K562 (cell line): ENCODE measurements around the gene IP6K1. TPM values are rescaled to one million over a fixed set of nuclear protein-coding genes. Genes with fewer than 3 reads are reported as not detected.

Experiments
- RBM25 ChIP-seq: fragments of 200-400 bp; formaldehyde crosslinking; IDR thresholded peaks from 2 replicates; pipeline ENCODE4 v1.6.1; 2018; ENCODE audit warnings: low read length, low read depth, moderate library complexity; ENCODE audit not compliant: severe bottlenecking
- RFX1 ChIP-seq: fragments of 450-650 bp; IDR thresholded peaks from 2 replicates; pipeline ENCODE4 v1.6.1; 2016; ENCODE audit warnings: mild to moderate bottlenecking, moderate library complexity
- ZNF184 ChIP-seq: sonication (generic); formaldehyde crosslinking; IDR thresholded peaks from 2 replicates; pipeline ENCODE4 v1.5.0; 2020; ENCODE audit warnings: missing genetic modification reagents
- microRNA-seq: library from miRNA; unstranded; fragments of <30 nt; microRNA quantifications from one replicate; pipeline ENCODE4, GENCODE V29; 2018; ENCODE audit warnings: borderline microRNAs expressed
- polyA plus RNA-seq, 8 experiments: library from polyadenylated mRNA; depleted of rRNA in 4 of 8; stranded (reverse) in 5 of 8; unstranded in 3 of 8; fragments of >200 nt; fragmentation: Nextera tagmentation in 2 of 8; fragmentation: Illumina TruSeq in 1 of 8; extraction: Ambion mirVana in 2 of 8; extraction: Trizol in 1 of 8; gene quantifications; 2 replicates each; pipeline versions ENCODE4 v1.2.1 to v1.2.3, GENCODE V29; 2011 to 2014; ENCODE audit warnings: inconsistent platforms in 1 of 8, missing spikeins in 1 of 8
- small RNA-seq: library from RNA; depleted of rRNA; stranded (forward); fragments of <200 nt; gene quantifications from one replicate; pipeline ENCODE3, GENCODE V24; 2014
- total RNA-seq, 7 experiments: library from RNA; depleted of rRNA in 6 of 7; stranded (reverse); fragments of >200 nt in 6 of 7; fragmentation: Illumina TruSeq in 2 of 7; extraction: Trizol in 2 of 7; gene quantifications; 2 replicates each; pipeline versions ENCODE4 v1.2.1 to v1.2.3, GENCODE V29; 2011 to 2021; ENCODE audit warnings: low replicate concordance in 1 of 7

The IP6K1 gene
- total and polyA plus RNA-seq, 9 of the 15 experiments (the other 6 are each of a cell fraction or from before 2014, with no cell fraction given), result 0.46 to 29.2 (median 13.1) TPM

- TF ChIP-seq ZNF184 (CRISPR knock-in tag) (no peak), RBM25 (no peak), RFX1 (no peak)
Observed at GRCh38 chr3:49674497-49674983, 111.8 kb downstream of the IP6K1 start (continued).

Small RNA genes lying within 50 kb of the gene (microRNA-seq; reads per million reads assigned to microRNA genes)
- not detected for gene MIR5193

Small RNA genes lying within 50 kb of the gene (small RNA-seq; reads per million reads assigned to genes)
- gene AMIGO3 (not detected), gene COX6CP14 (not detected)

Other genes with a start within 250 kb of the IP6K1 start
Only the 7 nearest of the 14 such genes appear.
- 0.68 and 1.4 TPM in 2 replicates for gene AMIGO3, start 66.9 kb downstream of the IP6K1 start, total RNA-seq (2014; rRNA removed)
- gene AMIGO3, start 66.9 kb downstream of the IP6K1 start, total RNA-seq (2014; rRNA removed; fragmentation: Illumina TruSeq; extraction: Trizol), result not detected in 2 replicates
- 0.26 TPM in 1 of 2 replicates, not detected in the other for gene AMIGO3, start 66.9 kb downstream of the IP6K1 start, total RNA-seq (2015; rRNA removed; fragmentation: Illumina TruSeq; extraction: Trizol)
- gene AMIGO3, start 66.9 kb downstream of the IP6K1 start, total RNA-seq (2021), result 0.18 and 0.44 TPM in 2 replicates
- 0.13 and 0.41 TPM in 2 replicates for gene AMIGO3, start 66.9 kb downstream of the IP6K1 start, polyA plus RNA-seq (2011; rRNA removed)
- 0.18 TPM in 1 of 2 replicates, not detected in the other for gene AMIGO3, start 66.9 kb downstream of the IP6K1 start, polyA plus RNA-seq (2014; fragmentation: Illumina TruSeq; extraction: Trizol)
- gene AMIGO3, start 66.9 kb downstream of the IP6K1 start, polyA plus RNA-seq (2014; fragmentation: Nextera tagmentation; extraction: Ambion mirVana), result not detected
- gene AMIGO3, start 66.9 kb downstream of the IP6K1 start, polyA plus RNA-seq (2014; rRNA removed), result 2.0 and 2.8 TPM in 2 replicates
- 11.0 and 18.0 TPM in 2 replicates for gene GMPPB, start 62.6 kb downstream of the IP6K1 start, total RNA-seq (2014; rRNA removed)
- 4.3 and 5.5 TPM in 2 replicates for gene GMPPB, start 62.6 kb downstream of the IP6K1 start, total RNA-seq (2014; rRNA removed; fragmentation: Illumina TruSeq; extraction: Trizol)
- gene GMPPB, start 62.6 kb downstream of the IP6K1 start, total RNA-seq (2015; rRNA removed; fragmentation: Illumina TruSeq; extraction: Trizol), result 8.8 and 9.2 TPM in 2 replicates
- 16.4 and 17.4 TPM in 2 replicates for gene GMPPB, start 62.6 kb downstream of the IP6K1 start, total RNA-seq (2021)
- 8.1 and 10.3 TPM in 2 replicates for gene GMPPB, start 62.6 kb downstream of the IP6K1 start, polyA plus RNA-seq (2011; rRNA removed)
- gene GMPPB, start 62.6 kb downstream of the IP6K1 start, polyA plus RNA-seq (2014; fragmentation: Illumina TruSeq; extraction: Trizol), result 5.8 and 7.4 TPM in 2 replicates
- under 1 TPM; 0.53 to 0.92 TPM for gene GMPPB, start 62.6 kb downstream of the IP6K1 start, polyA plus RNA-seq (2014; fragmentation: Nextera tagmentation; extraction: Ambion mirVana)
- 11.3 and 13.3 TPM in 2 replicates for gene GMPPB, start 62.6 kb downstream of the IP6K1 start, polyA plus RNA-seq (2014; rRNA removed)
- gene CDHR4, start 13.3 kb upstream of the IP6K1 start, total RNA-seq (2014; rRNA removed), result not detected in 2 replicates
- not detected in 2 replicates for gene CDHR4, start 13.3 kb upstream of the IP6K1 start, total RNA-seq (2014; rRNA removed; fragmentation: Illumina TruSeq; extraction: Trizol)
- gene CDHR4, start 13.3 kb upstream of the IP6K1 start, total RNA-seq (2015; rRNA removed; fragmentation: Illumina TruSeq; extraction: Trizol), result not detected in 2 replicates
- gene CDHR4, start 13.3 kb upstream of the IP6K1 start, total RNA-seq (2021), result not detected in 2 replicates
- 0.21 and 0.27 TPM in 2 replicates for gene CDHR4, start 13.3 kb upstream of the IP6K1 start, polyA plus RNA-seq (2011; rRNA removed)
- 0.11 TPM in 1 of 2 replicates, not detected in the other for gene CDHR4, start 13.3 kb upstream of the IP6K1 start, polyA plus RNA-seq (2014; fragmentation: Illumina TruSeq; extraction: Trizol)
- gene CDHR4, start 13.3 kb upstream of the IP6K1 start, polyA plus RNA-seq (2014; fragmentation: Nextera tagmentation; extraction: Ambion mirVana), result not detected
- gene CDHR4, start 13.3 kb upstream of the IP6K1 start, polyA plus RNA-seq (2014; rRNA removed), result 0.28 TPM in 1 of 2 replicates, not detected in the other
- gene INKA1, start 16.7 kb upstream of the IP6K1 start, total RNA-seq (2014; rRNA removed), result 13.6 and 13.9 TPM in 2 replicates
- gene INKA1, start 16.7 kb upstream of the IP6K1 start, total RNA-seq (2014; rRNA removed; fragmentation: Illumina TruSeq; extraction: Trizol), result 1.1 and 1.9 TPM in 2 replicates
- 6.7 and 7.6 TPM in 2 replicates for gene INKA1, start 16.7 kb upstream of the IP6K1 start, total RNA-seq (2015; rRNA removed; fragmentation: Illumina TruSeq; extraction: Trizol)
- gene INKA1, start 16.7 kb upstream of the IP6K1 start, total RNA-seq (2021), result 11.1 and 11.2 TPM in 2 replicates
- gene INKA1, start 16.7 kb upstream of the IP6K1 start, polyA plus RNA-seq (2011; rRNA removed), result 5.2 and 7.2 TPM in 2 replicates
- gene INKA1, start 16.7 kb upstream of the IP6K1 start, polyA plus RNA-seq (2014; fragmentation: Illumina TruSeq; extraction: Trizol), result 3.9 and 7.5 TPM in 2 replicates
- 1 to 10 TPM in 1 of 2 experiments, under 1 TPM in 1; 0.55 to 1.2 TPM for gene INKA1, start 16.7 kb upstream of the IP6K1 start, polyA plus RNA-seq (2014; fragmentation: Nextera tagmentation; extraction: Ambion mirVana)
- 11.2 and 12.8 TPM in 2 replicates for gene INKA1, start 16.7 kb upstream of the IP6K1 start, polyA plus RNA-seq (2014; rRNA removed)
- gene UBA7, start 27.4 kb upstream of the IP6K1 start, total RNA-seq (2014; rRNA removed), result 2.0 and 2.6 TPM in 2 replicates
- gene UBA7, start 27.4 kb upstream of the IP6K1 start, total RNA-seq (2014; rRNA removed; fragmentation: Illumina TruSeq; extraction: Trizol), result 0.57 and 0.80 TPM in 2 replicates
- gene UBA7, start 27.4 kb upstream of the IP6K1 start, total RNA-seq (2015; rRNA removed; fragmentation: Illumina TruSeq; extraction: Trizol), result 2.5 and 3.0 TPM in 2 replicates
- 3.3 and 3.7 TPM in 2 replicates for gene UBA7, start 27.4 kb upstream of the IP6K1 start, total RNA-seq (2021)
- 2.2 and 3.8 TPM in 2 replicates for gene UBA7, start 27.4 kb upstream of the IP6K1 start, polyA plus RNA-seq (2011; rRNA removed)
- 1.7 and 1.8 TPM in 2 replicates for gene UBA7, start 27.4 kb upstream of the IP6K1 start, polyA plus RNA-seq (2014; fragmentation: Illumina TruSeq; extraction: Trizol)
- under 1 TPM; 0.17 to 0.80 TPM for gene UBA7, start 27.4 kb upstream of the IP6K1 start, polyA plus RNA-seq (2014; fragmentation: Nextera tagmentation; extraction: Ambion mirVana)
- gene UBA7, start 27.4 kb upstream of the IP6K1 start, polyA plus RNA-seq (2014; rRNA removed), result 2.0 and 3.3 TPM in 2 replicates
- gene TRAIP, start 70.0 kb upstream of the IP6K1 start, total RNA-seq (2014; rRNA removed), result 16.3 and 17.6 TPM in 2 replicates
- 12.3 and 14.3 TPM in 2 replicates for gene TRAIP, start 70.0 kb upstream of the IP6K1 start, total RNA-seq (2014; rRNA removed; fragmentation: Illumina TruSeq; extraction: Trizol)
- gene TRAIP, start 70.0 kb upstream of the IP6K1 start, total RNA-seq (2015; rRNA removed; fragmentation: Illumina TruSeq; extraction: Trizol), result 14.6 and 17.3 TPM in 2 replicates
- 20.2 and 24.7 TPM in 2 replicates for gene TRAIP, start 70.0 kb upstream of the IP6K1 start, total RNA-seq (2021)
- 19.7 and 24.7 TPM in 2 replicates for gene TRAIP, start 70.0 kb upstream of the IP6K1 start, polyA plus RNA-seq (2011; rRNA removed)
- gene TRAIP, start 70.0 kb upstream of the IP6K1 start, polyA plus RNA-seq (2014; fragmentation: Illumina TruSeq; extraction: Trizol), result 20.4 and 21.2 TPM in 2 replicates
- gene TRAIP, start 70.0 kb upstream of the IP6K1 start, polyA plus RNA-seq (2014; fragmentation: Nextera tagmentation; extraction: Ambion mirVana), result 10 to 100 TPM; 37.5 to 38.6 TPM
- gene TRAIP, start 70.0 kb upstream of the IP6K1 start, polyA plus RNA-seq (2014; rRNA removed), result 17.8 and 23.0 TPM in 2 replicates
- 1.2 and 1.8 TPM in 2 replicates for gene CAMKV, start 83.4 kb upstream of the IP6K1 start, total RNA-seq (2014; rRNA removed)
- 0.51 and 0.73 TPM in 2 replicates for gene CAMKV, start 83.4 kb upstream of the IP6K1 start, total RNA-seq (2014; rRNA removed; fragmentation: Illumina TruSeq; extraction: Trizol)
- gene CAMKV, start 83.4 kb upstream of the IP6K1 start, total RNA-seq (2015; rRNA removed; fragmentation: Illumina TruSeq; extraction: Trizol), result 0.26 and 0.51 TPM in 2 replicates
- 2.3 and 2.7 TPM in 2 replicates for gene CAMKV, start 83.4 kb upstream of the IP6K1 start, total RNA-seq (2021)
- gene CAMKV, start 83.4 kb upstream of the IP6K1 start, polyA plus RNA-seq (2011; rRNA removed), result 1.0 and 1.5 TPM in 2 replicates
- gene CAMKV, start 83.4 kb upstream of the IP6K1 start, polyA plus RNA-seq (2014; fragmentation: Illumina TruSeq; extraction: Trizol), result 0.79 and 1.4 TPM in 2 replicates
- under 1 TPM; 0.08 to 0.22 TPM for gene CAMKV, start 83.4 kb upstream of the IP6K1 start, polyA plus RNA-seq (2014; fragmentation: Nextera tagmentation; extraction: Ambion mirVana)
- 1.5 and 1.7 TPM in 2 replicates for gene CAMKV, start 83.4 kb upstream of the IP6K1 start, polyA plus RNA-seq (2014; rRNA removed)